Measurements from ENCODE around the gene MGARP.
"Not testable (repeated sequence)": the region's sequence is repeated elsewhere in the genome, so short reads cannot be mapped to it uniquely, and the experiment has no call there.

MGARP gene

DNA sequence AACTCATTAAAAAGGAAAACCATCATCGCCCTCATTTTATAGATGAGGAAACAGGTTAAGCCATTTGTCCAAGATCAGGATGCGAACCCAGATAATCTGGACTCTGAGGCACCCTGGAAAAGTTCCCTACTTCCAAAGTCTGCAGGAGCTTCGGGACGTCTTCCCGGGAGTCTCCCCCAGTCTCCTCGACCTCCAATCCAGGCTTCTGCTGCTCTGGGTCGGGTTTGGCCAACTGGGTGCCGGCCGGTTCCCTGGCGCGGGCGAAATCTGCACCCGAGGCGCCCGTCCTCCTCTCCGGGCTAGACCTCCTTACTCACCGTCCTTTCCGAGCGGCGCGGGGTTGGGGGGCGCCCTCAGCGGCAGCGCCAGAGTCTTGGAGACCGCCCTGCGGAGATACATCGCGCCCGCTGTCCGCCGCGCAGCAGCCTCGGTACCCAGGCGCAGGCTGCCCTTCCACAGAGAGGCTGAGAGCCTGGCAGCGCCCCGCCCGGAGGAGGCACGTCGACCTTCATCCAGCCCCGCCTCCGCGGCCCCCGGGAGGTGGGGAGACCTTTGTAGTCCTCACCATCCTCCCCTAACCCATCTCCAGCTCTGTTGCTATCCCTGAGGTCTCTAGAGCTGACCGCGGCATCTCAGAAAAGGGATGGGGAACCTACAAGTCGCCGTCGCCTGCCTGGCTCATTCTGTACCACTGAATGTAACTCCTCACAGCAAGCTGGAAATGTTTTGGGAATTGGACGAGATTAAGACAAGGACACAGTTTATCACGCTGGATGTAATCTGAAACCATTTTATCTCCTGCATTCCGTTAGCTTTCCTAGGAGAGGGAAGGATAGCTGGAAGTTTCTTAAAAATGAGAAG is at the start of gene MGARP:
Gene MGARP, minus strand, starts transcription at position 466 of the 861 bp plus-strand sequence. Its CDS starts 67 bp downstream, at position 399.
- no peak for DNase-seq (ENCODE audit: low read depth)

GRCh38 chr4:139329665-139330200 is 49.7 kb upstream of the MGARP start:
- no peak for DNase-seq (ENCODE audit: low read depth)

DNA sequence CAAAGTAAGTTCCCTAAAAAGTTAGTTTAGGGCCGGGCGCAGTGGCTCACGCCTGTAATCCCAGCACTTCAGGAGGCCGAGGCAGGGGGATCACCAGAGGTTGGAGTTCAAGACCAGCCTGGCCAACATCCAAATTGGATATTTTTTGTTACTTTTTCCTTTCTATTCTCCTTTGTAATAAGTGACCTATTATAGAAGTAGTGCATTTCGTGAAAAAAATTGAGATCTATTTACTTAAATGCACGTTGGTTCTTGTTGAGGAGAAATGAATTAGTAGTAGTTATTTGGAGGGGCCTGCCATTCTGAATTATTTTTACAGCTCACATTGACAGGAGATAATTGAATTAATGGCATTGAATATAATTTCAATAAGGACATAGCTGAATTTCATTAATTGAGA is 44.6 kb upstream of the MGARP start:
- DNase-seq (ENCODE audit: low read depth) = no peak

- DNase-seq (ENCODE audit: low read depth) = not testable (repeated sequence)
Measured at GRCh38 chr4:139322541-139322940, 42.5 kb upstream of the MGARP start.

DNA sequence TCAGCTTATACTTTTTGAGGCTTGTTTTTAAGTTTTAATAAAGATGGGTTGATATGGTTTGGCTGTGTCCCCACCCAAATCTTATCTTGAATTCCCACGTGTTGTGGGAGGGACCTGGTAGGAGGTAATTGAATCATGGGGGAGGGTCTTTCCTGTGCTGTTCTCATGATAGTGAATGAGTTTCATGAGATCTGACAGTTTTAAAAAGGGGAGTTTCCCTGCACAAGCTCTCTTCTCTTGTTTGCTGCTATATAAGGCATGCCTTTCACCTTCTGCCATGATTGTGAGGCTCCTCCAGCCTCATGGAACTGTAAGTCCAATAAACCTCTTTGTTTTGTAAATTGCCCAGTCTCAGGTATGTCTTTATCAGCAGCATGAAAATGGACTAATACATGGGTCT is 42.0 kb upstream of the MGARP start:
- DNase-seq (ENCODE audit: low read depth) = not testable (repeated sequence)

GRCh38 chr4:139319571-139319970 is 39.5 kb upstream of the MGARP start:
- no peak for DNase-seq (ENCODE audit: low read depth)

DNA sequence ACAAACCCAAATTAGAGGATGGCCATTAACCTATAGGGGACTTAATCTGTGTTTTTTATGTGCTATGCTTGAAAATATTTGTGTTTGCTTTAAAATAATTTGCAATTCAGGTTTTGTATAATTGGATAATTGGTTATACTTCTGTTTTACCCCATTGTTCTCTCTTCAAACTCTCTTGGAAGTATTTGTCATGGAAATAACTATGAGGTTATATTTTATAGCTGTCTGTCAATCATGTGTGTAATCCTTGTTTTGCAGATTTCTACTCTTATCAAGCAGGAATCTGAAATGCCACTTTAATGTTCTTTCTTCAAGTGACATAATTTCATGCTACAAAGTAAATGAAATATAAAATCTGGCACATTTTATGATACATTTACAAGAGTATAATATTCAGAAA is 37.6 kb upstream of the MGARP start:
- no peak for DNase-seq (ENCODE audit: low read depth)

GRCh38 chr4:139316733-139317132 is 36.7 kb upstream of the MGARP start:
- no peak for DNase-seq (ENCODE audit: low read depth)

- DNase-seq (ENCODE audit: low read depth) = no peak
Measured at GRCh38 chr4:139315221-139315675, 35.2 kb upstream of the MGARP start.

DNA sequence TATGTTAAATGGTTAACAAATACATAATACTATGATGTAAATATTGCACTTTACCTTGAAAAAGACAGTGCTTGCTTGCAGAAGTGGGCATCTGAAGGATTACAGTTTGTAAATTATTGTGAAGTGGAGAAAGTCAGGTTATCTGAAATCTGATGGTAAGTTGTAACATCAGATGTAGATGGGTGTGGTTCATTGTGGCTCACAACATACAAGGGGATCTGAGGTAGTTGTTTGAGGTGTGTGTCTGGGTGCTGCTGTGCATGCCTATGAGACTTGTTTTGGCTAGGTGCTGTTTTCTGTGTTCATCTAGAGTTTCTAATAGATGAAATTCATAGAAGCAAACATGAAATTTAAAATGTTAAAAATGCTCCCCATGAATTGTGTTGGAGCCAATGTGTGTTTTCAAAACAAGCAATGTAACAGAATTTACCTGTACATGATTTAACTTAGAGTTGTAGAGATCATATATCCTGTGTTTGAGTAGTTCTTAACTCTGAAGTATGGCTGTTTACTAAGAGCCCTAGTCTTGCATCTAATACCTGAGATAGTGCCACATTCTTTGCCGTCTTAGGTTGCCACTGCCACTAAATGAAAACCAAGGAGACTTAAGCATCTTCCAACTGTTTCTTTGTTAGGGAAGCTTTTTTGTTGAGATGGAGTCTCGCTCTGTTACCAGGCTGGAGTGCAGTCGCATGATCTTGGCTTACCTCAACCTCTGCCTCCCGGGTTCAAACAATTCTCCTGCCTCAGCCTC is 34.2 kb upstream of the MGARP start:
- DNase-seq (ENCODE audit: low read depth) = no peak

- not testable (repeated sequence) for DNase-seq (ENCODE audit: low read depth)
Measured at GRCh38 chr4:139313414-139313813, 33.4 kb upstream of the MGARP start.

DNA sequence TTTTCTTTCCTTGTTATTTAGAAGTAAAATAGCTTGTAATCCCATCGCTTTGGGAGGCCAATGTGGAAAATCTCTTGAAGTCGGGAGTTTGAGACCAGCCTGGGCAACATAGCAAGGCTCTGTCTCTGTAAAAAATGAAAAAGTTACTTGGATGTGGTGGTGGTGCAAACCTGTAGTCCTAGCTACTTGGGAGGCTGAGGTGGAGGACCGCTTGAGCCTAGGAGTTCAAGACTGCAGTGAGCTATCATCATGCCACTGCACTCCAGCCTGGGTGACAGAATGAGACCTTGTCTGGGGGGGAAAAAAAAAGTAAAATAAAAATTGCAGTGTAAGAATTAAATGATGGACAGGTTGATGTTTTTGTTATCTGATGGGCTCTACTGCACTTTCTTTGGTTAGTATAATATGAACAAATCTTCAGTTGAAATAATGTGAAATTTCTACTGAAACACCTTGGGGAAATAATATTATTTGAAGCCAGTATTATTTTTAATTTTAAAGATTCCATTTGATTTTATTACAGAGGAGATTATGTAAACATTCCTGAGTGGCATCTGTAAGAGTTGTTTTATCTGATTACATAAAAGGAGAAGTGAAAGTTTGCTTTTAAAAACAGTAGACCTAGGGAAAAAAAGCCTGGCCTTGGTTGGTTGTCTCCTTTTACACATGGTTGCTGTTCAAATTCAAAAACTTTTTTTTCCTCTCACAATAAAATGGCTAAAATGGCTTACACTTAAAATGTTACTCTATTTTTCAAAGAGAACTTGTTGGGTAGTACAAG is 32.7 kb upstream of the MGARP start:
- no peak for DNase-seq (ENCODE audit: low read depth)

DNA sequence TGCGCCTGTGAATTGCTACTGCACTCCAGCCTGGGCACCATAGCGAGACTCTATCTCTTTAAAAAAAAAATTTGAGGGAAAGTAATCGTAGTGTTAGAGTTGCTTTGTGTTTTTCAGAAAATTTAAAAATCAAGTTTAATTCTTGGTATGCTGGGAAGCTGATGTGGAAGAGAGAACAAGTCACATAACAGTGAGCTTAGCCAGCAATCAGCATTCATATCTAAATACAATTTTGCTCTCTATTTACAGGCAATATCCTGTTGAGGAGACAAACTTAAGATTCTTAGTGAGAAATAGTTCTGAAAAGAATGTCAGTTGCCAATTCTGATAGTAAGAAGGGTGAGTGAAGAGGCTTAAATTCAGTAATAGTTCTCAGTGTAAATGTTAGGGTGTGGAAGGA is 31.9 kb upstream of the MGARP start:
- DNase-seq (ENCODE audit: low read depth) = no peak

DNA sequence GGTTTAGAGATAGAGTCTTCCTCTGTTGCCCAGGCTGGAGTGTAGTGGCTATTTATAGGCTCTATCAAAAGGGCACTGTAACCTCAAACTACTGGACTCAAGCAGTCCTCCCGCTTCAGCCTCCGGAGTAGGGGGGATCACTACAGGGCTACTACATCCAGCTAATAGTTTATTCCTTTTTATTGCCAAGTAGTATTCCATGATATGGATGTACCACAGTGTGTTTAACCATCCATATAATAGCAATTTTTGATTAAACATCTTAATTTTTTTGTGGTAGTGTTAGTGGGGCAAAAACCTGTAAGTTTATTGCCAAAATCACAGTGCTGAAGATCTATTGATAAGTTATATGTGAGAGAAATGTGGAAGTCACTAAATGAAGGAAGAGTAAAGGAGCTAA is 24.9 kb upstream of the MGARP start:
- no peak for DNase-seq (ENCODE audit: low read depth)

DNA sequence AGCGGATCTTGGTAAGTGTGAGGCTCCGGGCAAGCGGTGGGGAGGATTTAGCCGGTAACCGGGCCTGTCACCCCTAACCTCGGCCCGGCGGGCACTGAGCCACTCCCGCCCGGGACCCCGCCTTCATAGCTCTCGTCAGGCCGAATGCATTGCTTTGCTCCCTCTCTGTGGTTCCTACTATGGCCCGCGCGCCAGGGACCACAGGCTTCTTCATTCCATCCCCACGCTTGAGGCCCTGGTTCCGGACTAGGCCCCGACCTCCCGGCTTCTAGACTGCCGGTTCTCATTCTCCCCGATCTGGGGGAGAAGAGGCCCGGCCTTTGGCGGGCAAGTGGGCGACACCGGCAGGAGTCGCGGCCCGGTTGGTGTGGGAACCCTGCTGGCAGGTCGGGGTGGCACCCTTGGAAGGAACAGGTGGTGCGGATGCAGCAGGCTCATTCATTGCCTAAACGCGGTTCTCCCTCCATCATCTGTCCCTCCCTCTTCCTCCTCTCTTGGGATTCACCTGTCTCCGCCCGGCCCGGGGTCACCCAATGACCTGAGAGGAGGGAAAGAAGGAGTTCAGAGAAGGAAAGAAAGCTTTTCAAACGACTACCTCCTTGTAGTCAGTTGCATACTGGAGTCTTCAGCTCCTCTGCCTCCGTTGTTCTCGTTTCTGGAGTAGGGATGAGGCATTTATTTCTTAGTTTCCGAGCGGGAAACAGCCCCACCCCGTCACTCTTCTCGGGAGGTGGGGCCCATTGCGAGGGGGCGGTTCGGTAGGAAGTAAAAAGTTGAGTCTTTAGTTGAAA is 22.0 kb upstream of the MGARP start, which contains the start of gene NDUFC1:
Gene NDUFC1, minus strand, starts transcription at position 657 of the 791 bp plus-strand sequence. CDS start 6,679 bp downstream, outside the sequence.
- no peak for DNase-seq (ENCODE audit: low read depth)

DNA sequence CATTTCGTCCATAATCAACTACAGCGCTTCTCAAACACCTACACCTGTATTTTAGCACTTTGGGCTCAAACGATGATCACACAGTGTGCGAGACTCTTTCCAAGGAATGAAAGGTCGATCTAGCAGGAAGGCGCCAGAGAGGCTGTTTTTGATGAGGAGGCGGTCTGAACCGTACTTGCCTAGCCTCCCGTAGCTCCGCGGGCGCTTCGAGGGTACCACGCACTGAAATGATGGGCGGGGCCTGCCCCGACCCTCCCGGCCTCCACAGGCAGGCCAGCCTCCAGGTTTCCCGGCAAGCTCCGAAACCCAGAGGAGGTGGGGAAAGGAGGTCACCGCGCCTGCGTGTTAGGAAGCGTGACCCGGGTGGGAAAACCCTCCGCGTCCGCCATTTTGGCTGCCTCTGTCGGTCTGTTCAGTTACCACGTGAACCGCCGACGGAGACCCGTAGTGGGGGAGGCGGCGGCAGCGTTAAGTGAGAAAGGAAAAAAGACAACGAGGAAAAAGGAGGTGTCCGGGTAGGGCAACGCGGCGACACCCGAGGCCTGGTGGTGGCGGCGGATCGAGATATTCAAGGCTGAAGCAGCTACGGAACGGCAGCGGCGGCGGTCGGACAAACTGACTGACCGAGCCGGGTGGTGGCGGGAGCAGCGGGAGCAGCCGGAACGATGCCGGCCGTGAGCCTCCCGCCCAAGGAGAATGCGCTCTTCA is 21.2 kb upstream of the MGARP start, which contains the start of gene NAA15:
Gene NAA15, plus strand, starts transcription at position 393 of the 708 bp plus-strand sequence. Its CDS starts 273 bp downstream, at position 666.
- peak; percentile 94 for DNase-seq (ENCODE audit: low read depth)

- DNase-seq (ENCODE audit: low read depth) = no peak
Measured at GRCh38 chr4:139300431-139301112, 20.5 kb upstream of the MGARP start.

DNA sequence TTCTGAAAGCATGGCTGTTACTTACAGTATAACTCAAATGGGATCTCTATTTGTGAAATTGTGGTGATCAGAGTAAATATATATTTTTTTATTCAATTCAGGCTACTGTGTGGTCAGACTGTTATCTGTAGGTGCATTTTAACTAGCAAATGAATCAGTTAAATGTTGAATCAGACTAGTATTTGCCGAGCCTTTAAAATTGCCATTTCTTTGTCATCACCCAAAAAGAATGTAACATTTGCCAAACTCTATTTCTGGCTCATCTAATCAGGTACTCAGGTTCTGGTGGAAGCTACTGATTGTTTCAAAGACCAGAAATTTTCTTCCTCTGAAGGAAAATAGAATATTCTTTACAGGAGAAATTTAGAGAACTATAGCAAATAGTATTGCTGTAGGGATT is 19.5 kb upstream of the MGARP start:
- no peak for DNase-seq (ENCODE audit: low read depth)

- DNase-seq (ENCODE audit: low read depth) = no peak
Measured at GRCh38 chr4:139297001-139297410, 17.0 kb upstream of the MGARP start.

DNA sequence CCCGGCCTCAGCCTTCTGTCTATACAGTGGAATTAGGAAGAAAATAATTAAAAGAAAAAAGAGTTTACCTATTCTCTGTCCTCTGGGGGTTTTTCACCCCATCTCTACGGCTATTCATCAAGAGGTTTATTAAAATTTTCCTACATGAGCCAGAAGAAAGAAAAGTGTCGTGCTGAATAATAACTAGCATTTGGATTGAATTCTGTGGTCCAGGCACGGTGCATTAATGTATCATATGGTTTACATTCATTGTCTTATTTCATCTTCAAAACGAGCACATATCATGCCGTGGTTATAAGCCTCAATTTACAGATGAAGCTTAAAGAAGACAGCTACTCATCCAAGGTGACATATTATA is 15.9 kb upstream of the MGARP start:
- no peak for DNase-seq (ENCODE audit: low read depth)

Data from stimulated activated CD8-positive, alpha-beta memory T cell treated with anti-CD3 and anti-CD28 coated beads, Interleukin-7, amount 100 ng/mL, for 24 hours (primary cell).